ENCODE results near the gene GPN2. TPM values are rescaled to one million over a fixed set of nuclear protein-coding genes. Genes with fewer than 3 reads are reported as not detected.
A peak's percentile ranks its signal among the peaks of the same experiment; 100 is the strongest.

The GPN2 gene
- total RNA-seq, 4 donors from 2014 or later = 10.4 to 17.3 (median 12.8) TPM

DNA sequence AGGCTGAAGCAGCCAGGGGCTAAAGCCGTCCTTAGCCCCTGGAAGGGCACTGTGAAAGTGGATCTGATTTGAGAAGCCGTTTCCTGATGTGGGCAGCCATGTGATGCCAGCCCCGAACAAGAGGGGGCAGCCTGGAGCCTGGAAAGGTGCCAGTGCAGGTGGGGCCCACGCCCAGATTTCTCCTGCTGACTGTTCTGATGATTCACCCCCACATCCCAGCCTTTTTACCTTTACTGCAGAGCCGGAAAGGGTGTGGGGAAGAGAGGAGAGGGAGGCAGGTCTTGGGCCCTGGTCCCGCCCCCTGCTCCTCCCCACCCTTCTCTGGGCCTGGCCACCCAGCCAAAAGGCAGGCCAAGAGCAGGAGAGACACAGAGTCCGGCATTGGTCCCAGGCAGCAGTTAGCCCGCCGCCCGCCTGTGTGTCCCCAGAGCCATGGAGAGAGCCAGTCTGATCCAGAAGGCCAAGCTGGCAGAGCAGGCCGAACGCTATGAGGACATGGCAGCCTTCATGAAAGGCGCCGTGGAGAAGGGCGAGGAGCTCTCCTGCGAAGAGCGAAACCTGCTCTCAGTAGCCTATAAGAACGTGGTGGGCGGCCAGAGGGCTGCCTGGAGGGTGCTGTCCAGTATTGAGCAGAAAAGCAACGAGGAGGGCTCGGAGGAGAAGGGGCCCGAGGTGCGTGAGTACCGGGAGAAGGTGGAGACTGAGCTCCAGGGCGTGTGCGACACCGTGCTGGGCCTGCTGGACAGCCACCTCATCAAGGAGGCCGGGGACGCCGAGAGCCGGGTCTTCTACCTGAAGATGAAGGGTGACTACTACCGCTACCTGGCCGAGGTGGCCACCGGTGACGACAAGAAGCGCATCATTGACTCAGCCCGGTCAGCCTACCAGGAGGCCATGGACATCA, 27.1 kb downstream of the GPN2 start, which contains the start of gene SFN:
TSS of gene SFN (plus strand) at position 369 of the 904 bp plus-strand sequence. CDS start at position 433, 64 bp downstream.
- TF ChIP-seq POLR2A (IDR thresholded peaks at IDR 0.05) (no peak), EP300 (IDR thresholded peaks at IDR 0.05) (no peak), POLR2AphosphoS5 (IDR thresholded peaks at IDR 0.05) (no peak)
- TF ChIP-seq, protein P1, sequence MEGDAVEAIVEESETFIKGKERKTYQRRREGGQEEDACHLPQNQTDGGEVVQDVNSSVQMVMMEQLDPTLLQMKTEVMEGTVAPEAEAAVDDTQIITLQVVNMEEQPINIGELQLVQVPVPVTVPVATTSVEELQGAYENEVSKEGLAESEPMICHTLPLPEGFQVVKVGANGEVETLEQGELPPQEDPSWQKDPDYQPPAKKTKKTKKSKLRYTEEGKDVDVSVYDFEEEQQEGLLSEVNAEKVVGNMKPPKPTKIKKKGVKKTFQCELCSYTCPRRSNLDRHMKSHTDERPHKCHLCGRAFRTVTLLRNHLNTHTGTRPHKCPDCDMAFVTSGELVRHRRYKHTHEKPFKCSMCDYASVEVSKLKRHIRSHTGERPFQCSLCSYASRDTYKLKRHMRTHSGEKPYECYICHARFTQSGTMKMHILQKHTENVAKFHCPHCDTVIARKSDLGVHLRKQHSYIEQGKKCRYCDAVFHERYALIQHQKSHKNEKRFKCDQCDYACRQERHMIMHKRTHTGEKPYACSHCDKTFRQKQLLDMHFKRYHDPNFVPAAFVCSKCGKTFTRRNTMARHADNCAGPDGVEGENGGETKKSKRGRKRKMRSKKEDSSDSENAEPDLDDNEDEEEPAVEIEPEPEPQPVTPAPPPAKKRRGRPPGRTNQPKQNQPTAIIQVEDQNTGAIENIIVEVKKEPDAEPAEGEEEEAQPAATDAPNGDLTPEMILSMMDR (IDR thresholded peaks at IDR 0.05) = no peak
- no peak for ATAC-seq
- Histone ChIP-seq H3K4me1 (peaks cover 0 to 22% (median 10%) of the 10 kb centered on the region in 3 donors), H3K27me3 (no peaks in the 10 kb centered on the region), H3K27ac (peak within 1 kb of the TSS in 3 of 4 donors; percentile 92 to 99 (median 97)), H3K36me3 (peaks cover 0 to 7% of the 10 kb centered on the region in 2 donors), H3K9me3 (no peaks in the 10 kb centered on the region), H3K4me3 (peak within 1 kb of the TSS in 1 of 2 donors; percentile 57)
- WGBS, 2 donors (ENCODE audit: low coverage in 1 of 2) = 80 to 87% methylated on average over 1 to 22 of the region's 37 CpGs

- peaks cover 0 to 17% of the 10 kb centered on the region in 2 donors for H3K36me3 ChIP-seq
- 100% methylated on average over 2 of the region's 7 CpGs for WGBS, 2 donors (ENCODE audit: low coverage in 1 of 2)
- no peak overlapping the region for H3K4me3 ChIP-seq
- no peaks in the 10 kb centered on the region for H3K27me3 ChIP-seq
- H3K27ac ChIP-seq = no peak overlapping the region
- no peak for ATAC-seq
- no peaks in the 10 kb centered on the region for H3K9me3 ChIP-seq
- H3K4me1 ChIP-seq = peaks cover 0 to 22% (median 10%) of the 10 kb centered on the region in 3 donors
- TF ChIP-seq, protein P1 (IDR thresholded peaks at IDR 0.05) = no peak
- no peak for TF ChIP-seq POLR2A (IDR thresholded peaks at IDR 0.05)
Observed at GRCh38 chr1:26861889-26862378, 28.1 kb downstream of the GPN2 start.

GRCh38 chr1:26861286-26861701, 28.8 kb downstream of the GPN2 start:
- Histone ChIP-seq H3K9me3 (no peaks in the 10 kb centered on the region), H3K27me3 (no peaks in the 10 kb centered on the region), H3K4me3 (no peak overlapping the region), H3K36me3 (peaks cover 0 to 24% of the 10 kb centered on the region in 2 donors), H3K27ac (no peak overlapping the region), H3K4me1 (peaks cover 0 to 22% (median 10%) of the 10 kb centered on the region in 3 donors)
- no peak for TF ChIP-seq EP300 (IDR thresholded peaks at IDR 0.05)
- ATAC-seq = no peak
- WGBS, 2 donors (ENCODE audit: low coverage in 1 of 2) = 61 to 78% methylated on average over 2 to 5 of the region's 5 CpGs

DNA sequence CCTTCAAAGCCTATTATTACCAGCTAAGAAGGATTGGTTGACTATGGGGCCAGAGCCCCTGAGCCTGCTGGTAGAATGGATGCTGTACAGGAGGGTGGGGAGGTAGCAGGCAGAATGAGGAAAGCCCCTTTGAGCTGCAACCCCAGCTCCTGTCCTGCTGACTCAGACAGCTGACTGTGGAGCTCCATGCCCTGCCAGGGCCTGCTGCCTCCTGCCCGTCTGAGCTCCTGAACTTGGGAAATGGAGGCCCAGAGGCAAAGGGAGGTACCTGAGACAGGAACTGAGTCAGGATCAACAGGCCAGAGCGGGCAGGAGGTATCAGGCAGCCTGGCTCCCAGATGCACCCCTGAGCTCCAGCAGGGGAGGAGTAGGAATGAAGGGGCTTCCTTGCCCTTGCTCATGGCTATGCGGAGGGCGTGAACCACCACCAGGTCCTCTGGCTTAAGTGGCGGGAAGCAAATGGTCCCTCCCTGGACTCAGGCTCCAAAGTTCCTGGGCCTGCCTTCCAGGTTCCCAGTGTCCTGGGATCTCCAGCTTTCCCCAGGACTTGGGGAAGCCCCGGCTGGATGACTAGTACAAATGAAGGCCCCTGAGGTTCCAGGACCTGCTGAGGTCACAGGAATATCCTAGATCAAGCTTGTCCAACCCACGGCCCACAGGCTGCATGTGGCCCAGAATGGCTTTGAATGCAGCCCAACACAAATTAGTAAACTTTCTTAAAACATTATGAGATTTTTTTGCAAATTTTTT, 31.0 kb downstream of the GPN2 start:
- no peak for ATAC-seq
- no peak for TF ChIP-seq POLR2AphosphoS5 (IDR thresholded peaks at IDR 0.05)
- WGBS, 2 donors (ENCODE audit: low coverage in 1 of 2) = 73 to 87% methylated on average over 2 to 4 of the region's 7 CpGs

GRCh38 chr1:26858160-26858559, 31.9 kb downstream of the GPN2 start:
- H3K27ac ChIP-seq = peak overlapping the region in 1 of 4 donors; percentile 9
- WGBS, 2 donors (ENCODE audit: low coverage in 1 of 2) = 36 to 48% methylated on average over 1 to 4 of the region's 4 CpGs

More for the DNA sequence above, 31.0 kb downstream of the GPN2 start:
- peaks cover 0 to 7% (median 4%) of the 10 kb centered on the region in 3 donors for H3K4me1 ChIP-seq
- H3K9me3 ChIP-seq = no peaks in the 10 kb centered on the region
- peaks cover 0 to 46% of the 10 kb centered on the region in 2 donors for H3K36me3 ChIP-seq
- no peak overlapping the region for H3K27ac ChIP-seq
- no peaks in the 10 kb centered on the region for H3K27me3 ChIP-seq
- H3K4me3 ChIP-seq = no peak overlapping the region

More at GRCh38 chr1:26858160-26858559, 31.9 kb downstream of the GPN2 start:
- Histone ChIP-seq H3K4me1 (peaks cover 0 to 4% (median 0%) of the 10 kb centered on the region in 3 donors), H3K9me3 (no peaks in the 10 kb centered on the region), H3K36me3 (peaks cover 0 to 55% of the 10 kb centered on the region in 2 donors), H3K27me3 (no peaks in the 10 kb centered on the region), H3K4me3 (no peak overlapping the region)
- ATAC-seq = peak; percentile 25
- TF ChIP-seq EP300 (IDR thresholded peaks at IDR 0.05) (no peak), POLR2AphosphoS5 (IDR thresholded peaks at IDR 0.05) (no peak), POLR2A (IDR thresholded peaks at IDR 0.05) (no peak)
- TF ChIP-seq, protein P1 (IDR thresholded peaks at IDR 0.05) = no peak
